CD4-positive, alpha-beta T cell treated with Interleukin-6 for 4 hours (primary cell): ENCODE data around the gene PDZD4.

ENCODE experiments used
- DNase-seq: peaks from one replicate; pipeline ENCODE4 v3.0.0-alpha.2; 2020; ENCODE audit warnings: mixed read lengths

Gene PDZD4

DNA sequence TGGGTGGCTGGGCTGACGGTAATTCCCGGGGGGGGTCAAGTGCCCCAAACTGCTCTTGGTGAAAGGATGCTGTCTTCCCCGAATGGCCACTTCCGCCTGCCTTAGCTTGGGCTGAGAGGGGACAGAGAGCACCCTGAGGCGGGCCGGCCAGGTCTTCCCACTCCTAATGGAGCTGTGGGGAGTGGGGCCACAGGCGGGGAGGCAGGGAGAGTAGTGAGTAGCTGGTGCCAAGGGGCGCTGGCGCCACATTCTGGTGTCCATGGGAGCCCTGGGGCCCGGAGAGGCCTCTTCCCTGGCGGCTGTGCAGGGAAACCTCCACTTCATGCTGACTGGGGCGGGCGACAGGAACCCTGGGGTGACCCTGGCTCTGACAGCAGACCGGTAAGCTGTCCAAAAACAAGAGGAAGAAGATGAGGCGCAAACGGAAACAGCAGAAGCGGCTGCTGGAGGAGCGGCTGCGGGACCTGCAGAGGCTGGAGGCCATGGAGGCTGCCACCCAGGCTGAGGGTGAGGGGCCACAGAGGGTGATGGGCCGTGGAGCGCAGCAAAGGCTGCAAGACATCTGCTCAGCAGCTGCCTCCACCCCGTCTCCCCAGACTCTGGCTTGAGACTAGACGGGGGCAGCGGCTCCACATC, 46.8 kb downstream of the PDZD4 start:
- no peak for DNase-seq

DNA sequence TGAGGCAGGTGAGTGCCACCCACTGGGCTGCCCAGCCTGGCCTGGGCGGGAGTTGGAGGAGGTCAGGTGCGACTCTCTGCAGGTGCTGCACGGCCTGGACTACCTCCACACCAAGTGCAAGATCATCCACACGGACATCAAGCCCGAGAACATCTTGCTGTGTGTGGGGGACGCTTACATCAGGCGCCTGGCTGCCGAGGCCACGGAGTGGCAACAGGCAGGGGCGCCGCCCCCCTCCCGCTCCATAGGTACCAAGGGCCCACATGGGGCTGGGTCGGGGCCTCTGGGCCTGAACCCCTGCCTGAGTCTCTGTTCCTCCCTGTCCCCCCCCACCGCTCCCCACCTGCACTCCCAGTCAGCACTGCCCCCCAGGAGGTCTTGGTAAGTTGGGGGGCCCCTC, 47.5 kb downstream of the PDZD4 start:
- no peak for DNase-seq

DNA sequence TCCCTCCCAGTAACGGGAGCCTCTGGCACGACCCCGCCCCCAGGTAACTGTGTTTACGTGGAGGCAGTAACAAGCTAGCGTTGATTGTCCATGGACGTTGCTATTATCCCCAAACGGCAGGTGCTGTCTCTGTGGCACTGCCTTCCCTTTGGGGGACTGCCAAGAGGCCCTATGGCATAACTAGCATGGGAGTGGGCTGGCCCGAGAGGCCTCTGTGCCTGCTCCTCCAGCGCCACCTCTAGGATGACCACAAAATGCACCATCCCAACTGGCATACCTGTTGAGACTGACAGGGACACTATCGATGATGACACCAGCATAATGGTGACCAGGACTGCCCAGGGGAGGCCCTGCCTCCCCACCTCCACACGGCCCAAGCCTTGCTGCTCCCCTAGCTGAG, 48.0 kb downstream of the PDZD4 start:
- no peak for DNase-seq

DNA sequence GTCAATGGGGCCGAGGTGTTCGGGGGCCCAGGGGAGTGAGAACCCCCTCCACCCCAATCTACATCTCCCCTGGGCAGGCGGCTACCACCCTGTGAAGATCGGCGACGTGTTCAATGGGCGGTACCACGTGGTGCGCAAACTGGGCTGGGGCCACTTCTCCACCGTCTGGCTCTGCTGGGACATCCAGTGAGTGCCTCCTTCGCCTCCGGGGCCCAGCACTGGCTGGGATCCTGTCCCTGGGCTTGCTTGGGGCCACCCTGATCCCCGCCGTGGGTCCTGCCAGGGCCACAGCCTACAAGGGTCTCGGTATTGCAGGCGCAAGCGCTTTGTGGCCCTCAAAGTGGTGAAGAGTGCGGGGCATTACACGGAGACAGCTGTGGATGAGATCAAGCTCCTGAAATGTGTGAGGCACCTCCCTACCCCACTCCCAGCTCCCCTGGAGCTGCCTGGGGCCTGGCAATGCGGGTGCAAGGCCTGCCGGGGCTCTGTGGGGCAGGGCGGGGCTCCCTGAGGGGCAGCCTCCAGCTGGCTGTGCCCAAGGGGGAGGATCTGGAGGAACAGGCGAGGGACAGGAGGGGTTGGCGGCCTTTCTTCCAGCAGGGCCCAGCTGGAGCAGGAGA, 48.8 kb downstream of the PDZD4 start:
- no peak for DNase-seq

DNA sequence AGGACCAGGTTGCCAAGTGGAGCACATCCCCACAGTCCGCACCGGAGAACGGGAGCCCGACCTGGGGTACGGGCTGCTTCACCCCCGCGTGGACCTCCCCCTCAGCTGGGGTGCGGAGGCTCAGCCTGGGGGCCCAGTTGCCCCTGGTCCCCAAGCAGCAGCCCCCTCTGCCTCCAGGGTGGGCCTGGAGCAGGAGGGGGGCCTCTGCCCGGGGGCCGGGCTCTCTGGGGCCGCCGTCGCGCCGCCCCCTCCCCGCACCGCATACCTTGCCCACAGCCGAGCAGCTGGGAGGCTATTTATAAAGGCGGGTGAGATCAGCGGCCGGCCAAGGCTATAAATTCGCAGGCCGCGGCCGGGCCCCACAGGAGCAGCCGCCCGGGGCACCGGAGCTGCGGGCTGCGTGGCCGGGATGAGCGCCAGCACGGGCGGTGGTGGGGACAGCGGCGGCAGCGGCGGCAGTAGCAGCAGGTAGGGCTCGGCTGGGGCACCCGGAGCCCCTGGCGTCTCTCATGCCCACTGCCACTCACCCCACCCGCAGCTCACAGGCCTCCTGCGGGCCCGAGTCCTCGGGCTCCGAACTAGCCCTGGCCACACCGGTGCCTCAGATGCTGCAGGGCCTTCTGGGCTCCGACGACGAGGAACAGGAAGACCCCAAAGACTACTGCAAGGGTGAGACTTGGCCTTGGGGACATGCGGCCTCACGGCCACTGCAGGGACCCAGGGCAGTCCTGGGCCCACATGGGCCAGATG, 49.5 kb downstream of the PDZD4 start, which contains the start of gene SRPK3:
Gene SRPK3 (plus strand): TSS at position 364 of the 750 bp plus-strand sequence. CDS start 46 bp downstream, at position 410.
- no peak for DNase-seq

DNA sequence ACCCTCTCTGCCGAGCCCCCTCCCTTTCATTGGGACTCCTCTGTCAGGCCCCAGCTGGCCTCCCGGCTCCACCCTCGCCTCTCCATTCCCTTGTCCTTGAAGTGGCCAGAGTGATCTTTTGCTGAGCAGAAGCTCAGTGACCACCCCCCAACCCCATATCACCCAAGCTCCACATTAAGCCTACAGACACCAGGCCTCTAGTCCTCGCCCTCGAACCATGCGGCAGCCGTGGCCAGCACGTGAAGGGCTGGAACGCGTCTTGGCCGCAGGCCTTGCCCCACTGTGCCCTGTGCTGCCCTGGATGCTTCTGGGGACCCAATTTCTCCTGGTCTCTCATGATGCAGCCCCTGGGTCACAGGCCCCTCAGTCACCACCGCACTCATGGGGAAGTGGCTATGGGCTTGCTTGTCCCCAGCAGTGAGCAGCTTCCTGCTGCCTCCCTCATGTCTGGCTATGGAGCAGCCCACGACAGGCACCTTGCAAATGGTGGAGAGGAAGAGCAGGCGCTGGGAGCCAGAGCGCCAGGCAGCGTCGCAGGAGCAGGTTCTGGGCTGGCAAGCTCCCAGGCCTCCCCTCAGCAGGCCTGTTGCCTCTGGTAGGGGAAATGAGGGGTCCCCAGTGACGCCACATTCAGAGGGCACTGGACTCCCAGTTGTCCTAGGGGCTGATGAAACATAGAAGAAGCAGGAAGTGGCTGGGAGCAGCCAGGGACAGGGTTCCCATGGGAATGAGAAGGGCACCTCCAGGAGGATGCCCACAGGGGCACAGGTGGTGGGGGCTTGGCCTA, 50.3 kb downstream of the PDZD4 start:
- DNase-seq: no peak

DNA sequence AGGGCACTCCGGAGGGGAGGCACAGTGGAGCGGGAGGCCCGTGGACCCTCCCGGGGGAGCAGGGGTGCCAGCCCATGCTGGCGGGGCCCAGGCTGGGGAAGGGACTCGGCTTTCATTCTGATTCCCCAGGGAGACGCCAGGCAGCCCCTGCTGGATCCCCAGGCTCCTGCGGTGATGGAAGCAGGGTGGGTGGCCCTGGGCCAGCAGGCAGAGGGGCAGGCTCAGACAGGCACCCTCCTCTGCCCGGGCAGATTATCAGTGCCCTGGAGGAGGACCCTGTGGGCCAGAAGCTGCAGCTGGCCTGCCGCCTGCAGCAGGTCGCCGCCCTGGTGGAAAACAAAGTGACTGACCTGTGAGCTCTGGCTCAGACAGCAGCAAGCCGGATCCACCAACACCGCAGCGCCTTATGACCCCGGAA, 51.7 kb downstream of the PDZD4 start:
- DNase-seq: no peak

DNA sequence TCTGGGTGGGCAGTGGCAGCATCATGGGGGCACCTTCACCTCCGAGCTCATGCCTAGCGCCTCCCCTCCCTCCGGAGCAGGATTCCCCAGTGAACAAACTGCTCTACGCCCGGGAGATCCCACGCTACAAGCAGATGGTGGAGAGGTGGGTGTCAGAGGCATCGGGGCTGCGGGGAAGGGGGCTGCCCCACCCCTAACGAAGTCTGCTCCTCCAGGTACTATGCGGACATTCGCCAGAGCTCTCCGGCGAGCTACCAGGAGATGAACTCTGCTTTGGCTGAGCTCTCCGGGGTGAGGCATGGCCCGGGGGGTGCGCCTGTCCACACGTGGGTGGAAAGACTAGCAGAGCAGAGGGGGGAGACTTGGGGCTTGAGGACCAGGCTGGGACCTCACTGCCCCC, 52.2 kb downstream of the PDZD4 start:
- DNase-seq: no peak

DNA sequence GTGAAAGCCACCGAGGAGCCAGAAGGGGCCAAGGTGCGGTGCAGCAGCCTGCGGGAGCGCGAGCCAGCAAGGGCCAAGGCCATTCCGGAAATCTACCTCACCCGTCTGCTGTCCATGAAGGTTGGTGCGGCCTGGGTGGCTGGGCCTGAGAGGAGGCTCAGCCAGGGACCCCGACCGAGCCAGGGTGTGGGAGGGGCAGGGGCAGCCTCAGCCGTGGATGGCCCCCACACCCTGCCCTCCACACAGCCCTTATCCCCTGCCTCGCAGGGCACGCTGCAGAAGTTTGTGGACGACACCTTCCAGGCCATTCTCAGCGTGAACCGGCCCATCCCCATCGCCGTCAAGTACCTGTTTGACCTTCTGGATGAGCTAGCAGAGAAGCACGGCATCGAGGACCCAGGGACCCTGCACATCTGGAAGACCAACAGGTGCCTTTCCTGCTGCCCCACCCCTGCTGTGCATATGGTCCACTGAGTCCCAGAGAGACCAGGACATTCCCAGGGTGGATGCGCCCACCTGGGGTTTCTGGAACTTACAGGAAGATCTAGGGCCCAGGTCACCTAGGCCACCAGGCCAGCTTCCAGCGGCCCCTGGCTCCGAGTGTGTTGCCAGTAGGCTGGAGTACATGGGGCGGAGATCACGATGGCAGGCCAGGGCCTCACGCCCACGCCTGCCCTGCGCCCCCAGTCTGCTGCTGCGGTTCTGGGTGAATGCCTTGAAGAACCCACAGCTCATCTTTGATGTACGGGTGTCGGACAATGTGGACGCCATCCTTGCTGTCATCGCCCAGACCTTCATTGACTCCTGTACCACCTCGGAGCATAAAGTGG, 52.9 kb downstream of the PDZD4 start:
- DNase-seq: peak; percentile 0

DNA sequence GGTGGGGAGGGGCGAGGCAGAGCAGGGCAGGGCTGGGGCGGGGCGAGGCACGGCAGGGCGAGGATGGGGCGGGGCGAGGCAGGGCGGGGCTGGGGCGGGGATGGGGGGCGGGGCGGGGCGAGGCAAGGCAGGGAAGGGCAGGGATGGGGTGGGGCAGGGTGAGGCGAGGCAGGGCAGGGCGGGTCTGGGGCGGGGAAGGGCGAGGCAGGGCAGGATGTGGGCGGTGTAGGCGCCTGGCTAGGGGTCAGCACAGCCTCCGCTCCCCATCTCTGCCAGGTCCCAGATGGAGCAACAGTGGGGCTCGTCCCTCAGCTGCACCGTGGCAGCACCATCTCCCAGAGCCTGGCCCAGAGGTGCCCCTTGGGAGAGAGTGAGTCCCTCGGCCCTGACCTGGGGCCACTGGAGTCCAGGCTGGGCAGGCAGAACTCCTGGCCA, 53.7 kb downstream of the PDZD4 start:
- no peak for DNase-seq

DNA sequence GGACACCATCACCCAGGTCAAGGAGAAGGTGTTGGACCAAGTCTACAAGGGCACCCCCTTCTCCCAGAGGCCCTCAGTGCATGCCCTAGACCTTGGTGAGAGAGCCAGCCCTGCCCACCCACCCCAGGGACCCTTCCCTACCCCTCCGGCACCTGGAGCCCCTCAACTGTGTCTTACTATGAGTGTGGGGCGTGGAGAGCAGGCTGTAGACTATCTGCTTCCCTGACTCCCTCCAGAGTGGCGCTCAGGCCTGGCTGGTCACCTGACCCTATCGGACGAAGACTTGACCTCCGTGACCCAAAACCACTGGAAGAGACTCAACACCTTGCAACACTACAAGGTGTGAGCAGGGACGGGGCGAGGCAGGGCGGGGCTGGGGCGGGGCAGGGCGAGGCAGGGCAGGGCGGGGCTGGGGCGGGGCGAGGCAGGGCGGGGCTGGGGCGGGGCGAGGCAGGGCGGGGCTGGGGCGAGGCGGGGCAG, 54.2 kb downstream of the PDZD4 start:
- peak; percentile 0 for DNase-seq

DNA sequence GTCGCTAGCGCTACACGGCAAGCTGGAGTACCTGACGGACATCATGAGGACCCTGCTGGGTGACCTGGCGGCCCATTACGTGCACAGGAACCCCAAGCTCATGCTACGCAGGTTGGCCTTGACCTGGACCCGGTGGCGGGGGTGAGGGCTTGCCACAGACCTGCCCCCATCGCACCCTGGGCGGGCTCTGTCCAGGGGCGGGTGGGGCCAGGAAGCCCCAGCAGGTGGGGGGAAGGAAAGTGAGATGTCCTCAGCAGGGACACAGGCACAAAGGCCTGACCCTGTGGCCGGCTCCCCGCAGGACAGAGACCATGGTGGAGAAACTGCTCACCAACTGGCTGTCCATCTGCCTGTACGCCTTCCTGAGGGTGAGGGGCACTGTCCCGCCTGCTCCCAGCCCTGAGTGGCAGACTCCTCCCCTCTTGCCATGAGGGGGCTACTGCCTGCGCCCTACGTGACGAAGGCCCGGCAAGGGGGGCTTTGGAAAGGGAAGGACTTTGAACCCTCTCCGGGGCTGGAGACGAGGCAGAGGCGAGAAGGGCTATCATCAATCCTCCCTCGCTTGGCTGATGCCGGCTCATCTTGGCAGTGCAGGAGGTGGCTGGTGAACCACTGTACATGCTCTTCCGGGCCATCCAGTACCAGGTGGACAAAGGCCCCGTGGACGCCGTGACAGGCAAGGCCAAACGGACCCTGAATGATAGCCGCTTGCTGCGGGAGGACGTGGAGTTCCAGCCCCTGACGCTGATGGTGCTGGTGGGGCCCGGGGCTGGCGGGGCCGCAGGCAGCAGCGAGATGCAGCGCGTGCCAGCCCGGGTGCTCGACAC, 54.8 kb downstream of the PDZD4 start:
- peak; percentile 0 for DNase-seq

DNA sequence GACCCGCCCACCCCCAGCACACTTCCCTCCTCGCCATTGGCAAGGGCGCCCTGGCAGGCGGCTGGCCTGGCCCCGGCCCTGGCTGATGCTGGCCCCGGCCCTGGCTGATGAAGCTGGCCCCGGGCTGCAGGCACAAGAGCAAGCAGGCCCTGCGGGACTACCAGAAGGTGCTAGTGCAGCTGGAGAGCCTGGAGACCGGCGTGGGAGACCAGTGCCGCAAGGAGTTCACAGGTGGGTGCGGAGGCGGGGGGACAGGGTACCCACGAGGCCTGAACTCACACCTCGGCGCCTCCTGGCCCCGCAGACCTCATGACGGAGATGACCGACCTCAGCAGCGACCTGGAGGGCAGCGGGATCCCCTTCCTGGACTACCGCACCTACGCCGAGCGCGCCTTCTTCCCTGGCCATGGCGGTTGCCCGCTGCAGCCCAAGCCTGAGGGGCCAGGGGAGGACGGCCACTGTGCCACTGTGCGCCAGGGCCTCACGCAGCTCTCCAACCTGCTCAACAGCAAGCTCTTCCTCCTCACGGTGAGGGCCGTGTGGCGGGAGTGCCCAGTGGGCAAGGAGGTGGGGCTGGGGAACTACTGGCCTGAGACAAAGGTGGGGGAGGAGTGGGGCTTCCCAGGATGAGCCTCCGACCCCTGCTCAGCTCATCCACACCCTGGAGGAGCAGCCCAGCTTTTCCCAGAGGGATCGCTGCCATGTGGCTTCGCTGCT, 55.6 kb downstream of the PDZD4 start:
- DNase-seq: no peak

DNA sequence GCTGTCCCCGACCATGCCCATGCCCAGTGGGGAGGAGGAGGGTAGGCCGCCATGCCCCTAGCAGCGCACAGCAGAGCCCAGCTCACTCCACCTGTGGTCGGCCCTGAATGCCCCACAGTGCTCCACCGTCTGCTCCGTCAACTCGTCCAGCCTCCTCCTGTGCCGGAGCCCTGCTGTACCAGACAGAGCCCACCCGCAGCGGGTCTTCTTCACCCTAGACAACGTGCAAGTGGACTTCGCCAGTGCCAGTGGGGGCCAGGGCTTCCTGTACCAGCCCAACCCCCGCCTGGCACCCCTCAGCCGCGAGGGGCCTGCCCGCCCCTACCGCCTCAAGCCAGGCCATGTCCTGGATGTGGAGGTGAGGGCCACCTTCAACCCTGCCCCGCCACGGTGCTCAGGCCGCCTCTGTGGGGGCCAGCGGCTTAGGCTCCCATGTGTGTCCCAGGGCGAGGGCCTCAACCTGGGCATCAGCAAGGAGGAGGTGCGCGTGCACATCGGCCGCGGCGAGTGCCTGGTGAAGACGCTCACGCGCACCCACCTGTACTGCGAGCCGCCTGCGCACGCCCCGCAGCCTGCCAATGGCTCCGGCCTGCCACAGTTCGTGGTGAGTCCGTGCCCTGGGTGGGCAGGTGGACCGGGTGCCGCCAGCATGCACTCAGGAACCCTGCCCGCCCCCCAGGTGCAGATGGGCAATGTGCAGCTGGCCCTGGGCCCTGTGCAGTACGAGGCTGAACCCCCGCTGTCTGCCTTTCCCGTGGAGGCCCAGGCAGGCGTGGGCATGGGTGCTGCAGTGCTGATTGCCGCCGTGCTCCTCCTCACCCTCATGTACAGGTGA, 56.4 kb downstream of the PDZD4 start:
- no peak for DNase-seq

DNA sequence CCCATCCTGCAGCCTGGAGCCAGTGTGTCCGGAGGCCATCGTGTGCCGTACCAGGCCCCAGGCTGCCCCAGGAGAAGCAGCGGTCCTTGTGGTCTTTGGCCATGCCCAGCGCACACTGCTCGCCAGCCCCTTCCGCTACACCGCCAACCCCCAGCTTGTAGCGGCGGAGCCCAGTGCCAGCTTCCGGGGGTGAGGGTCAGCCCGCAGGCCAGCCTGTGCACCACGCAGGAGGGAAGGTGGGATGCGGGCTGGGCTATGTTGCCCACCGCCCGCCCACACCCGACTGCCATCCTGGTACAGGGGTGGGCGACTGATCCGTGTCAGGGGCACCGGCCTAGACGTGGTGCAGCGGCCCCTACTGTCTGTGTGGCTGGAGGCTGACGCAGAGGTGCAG, 57.1 kb downstream of the PDZD4 start:
- no peak for DNase-seq

DNA sequence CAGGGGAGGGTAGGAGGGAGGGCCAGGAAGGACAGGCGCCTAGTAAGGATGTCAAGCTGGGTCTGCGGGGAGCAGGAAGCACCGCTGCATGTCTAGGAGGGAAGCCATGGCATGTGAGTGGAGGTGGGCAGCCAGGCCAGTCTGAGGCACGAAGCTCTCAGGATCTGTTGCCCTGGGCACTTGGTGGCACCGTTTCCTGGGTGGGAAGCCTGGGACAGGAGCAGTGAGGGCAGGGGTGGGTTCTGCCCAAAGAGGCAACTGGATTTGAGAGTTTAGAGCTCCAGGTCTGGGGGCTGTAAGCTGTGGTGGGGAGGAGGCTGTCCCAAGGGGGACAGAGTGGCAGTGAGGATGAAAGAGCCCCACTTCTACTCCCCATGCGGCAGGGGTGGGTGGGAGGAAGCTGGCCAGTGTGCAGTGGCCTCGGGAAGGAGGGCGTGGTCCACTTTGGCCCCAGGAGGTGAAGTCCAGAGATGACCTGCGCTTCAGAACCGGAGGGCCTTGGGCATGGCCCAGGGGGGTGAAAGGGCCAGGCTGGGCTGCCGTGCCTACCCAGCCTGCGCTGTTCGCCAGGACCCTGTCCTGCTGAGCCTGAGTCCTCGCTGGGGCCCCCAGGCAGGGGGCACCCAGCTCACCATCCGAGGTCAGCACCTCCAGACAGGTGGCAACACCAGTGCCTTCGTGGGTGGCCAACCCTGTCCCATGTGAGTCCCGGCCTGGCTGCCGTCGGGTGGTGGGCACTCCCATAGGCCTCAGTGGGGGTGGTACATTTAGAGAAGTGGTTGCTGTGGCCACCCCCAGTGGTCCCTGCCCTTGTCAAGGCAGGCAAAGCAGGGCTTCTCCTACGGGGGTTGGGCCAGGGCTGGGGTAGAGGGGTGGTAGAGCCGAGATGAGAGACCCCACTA, 57.8 kb downstream of the PDZD4 start:
- no peak for DNase-seq

DNA sequence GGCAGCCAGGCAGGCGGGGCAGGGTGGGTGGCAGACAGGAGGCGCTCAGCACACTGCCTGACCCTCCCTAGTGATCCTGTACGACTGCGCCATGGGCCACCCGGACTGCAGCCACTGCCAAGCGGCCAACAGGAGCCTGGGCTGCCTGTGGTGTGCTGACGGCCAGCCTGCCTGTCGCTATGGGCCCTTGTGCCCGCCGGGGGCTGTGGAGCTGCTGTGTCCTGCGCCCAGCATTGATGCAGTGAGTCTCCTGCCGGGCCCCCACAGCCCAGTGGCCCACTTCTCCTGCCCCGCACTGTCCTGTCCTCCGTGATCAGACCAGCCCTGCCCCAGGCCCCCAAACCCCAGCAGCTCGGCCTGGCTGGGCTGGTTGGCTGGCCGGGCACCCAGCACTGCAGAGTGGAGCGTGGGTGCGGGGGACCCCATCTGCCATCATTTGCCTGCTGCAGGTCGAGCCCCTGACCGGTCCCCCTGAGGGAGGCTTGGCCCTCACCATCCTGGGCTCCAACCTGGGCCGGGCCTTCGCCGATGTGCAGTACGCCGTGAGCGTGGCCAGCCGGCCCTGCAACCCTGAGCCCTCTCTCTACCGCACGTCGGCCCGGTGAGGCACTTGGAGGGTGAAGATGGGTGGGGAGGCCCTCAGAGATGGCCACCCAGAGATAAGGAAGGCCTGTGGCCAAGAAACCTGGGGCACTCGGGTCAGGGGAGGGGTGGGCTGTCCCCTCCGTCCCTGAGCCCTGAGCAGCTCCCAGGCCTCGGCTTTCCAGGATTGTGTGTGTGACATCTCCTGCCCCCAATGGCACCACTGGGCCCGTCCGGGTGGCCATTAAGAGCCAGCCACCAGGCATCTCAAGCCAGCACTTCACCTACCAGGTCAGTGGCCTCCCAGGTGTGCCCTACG, 58.7 kb downstream of the PDZD4 start:
- no peak for DNase-seq
